ENCODE measurements around the gene MUC5B. TPM values are rescaled to one million over a fixed set of nuclear protein-coding genes. Genes with fewer than 3 reads are reported as not detected.
"Not testable (repeated sequence)": the region's sequence is repeated elsewhere in the genome, so short reads cannot be mapped to it uniquely, and the experiment has no call there.

Gene MUC5B
- total and polyA plus RNA-seq, 2 donors (not counting 1 experiment from before 2014, with no cell fraction given), result not detected

DNA sequence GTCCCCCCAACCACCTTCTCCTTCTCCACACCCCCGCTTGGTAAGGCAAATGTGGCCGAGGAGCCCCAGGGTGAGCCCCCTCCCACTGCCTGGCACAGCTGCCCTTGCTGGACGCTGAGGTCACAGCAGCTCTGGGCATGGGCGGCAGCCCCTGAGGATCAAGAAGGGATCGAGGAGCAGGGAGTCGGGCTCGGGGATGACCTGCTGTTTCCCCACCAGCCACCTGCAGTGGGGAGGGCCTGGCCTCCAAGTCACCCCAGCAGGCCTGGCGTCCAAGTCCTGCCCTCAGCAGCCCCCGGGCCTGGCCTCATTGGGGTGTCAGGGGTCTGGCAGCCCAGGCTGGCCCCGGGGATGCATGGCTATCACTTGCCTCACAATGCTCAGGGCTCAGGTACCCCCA is 41.4 kb upstream of the MUC5B start:
- H3K4me2 ChIP-seq (ENCODE audit: extremely low read depth, insufficient read depth, low read length), result no peak overlapping the region
- no peaks in the 10 kb centered on the region for H3K79me2 ChIP-seq (ENCODE audit: control insufficient read depth, insufficient read depth, low read length)
- no peaks in the 10 kb centered on the region for H3K27me3 ChIP-seq (ENCODE audit: control insufficient read depth, insufficient read depth, low read length)
- no peak for DNase-seq (ENCODE audit: low read depth in 2 of 2)
- no peaks in the 10 kb centered on the region for H3K4me1 ChIP-seq (ENCODE audit: control insufficient read depth, extremely low read depth, insufficient read depth, low read length)
- no peak overlapping the region for H3K9ac ChIP-seq (ENCODE audit: insufficient read depth, low read length)
- TF ChIP-seq, protein P1, sequence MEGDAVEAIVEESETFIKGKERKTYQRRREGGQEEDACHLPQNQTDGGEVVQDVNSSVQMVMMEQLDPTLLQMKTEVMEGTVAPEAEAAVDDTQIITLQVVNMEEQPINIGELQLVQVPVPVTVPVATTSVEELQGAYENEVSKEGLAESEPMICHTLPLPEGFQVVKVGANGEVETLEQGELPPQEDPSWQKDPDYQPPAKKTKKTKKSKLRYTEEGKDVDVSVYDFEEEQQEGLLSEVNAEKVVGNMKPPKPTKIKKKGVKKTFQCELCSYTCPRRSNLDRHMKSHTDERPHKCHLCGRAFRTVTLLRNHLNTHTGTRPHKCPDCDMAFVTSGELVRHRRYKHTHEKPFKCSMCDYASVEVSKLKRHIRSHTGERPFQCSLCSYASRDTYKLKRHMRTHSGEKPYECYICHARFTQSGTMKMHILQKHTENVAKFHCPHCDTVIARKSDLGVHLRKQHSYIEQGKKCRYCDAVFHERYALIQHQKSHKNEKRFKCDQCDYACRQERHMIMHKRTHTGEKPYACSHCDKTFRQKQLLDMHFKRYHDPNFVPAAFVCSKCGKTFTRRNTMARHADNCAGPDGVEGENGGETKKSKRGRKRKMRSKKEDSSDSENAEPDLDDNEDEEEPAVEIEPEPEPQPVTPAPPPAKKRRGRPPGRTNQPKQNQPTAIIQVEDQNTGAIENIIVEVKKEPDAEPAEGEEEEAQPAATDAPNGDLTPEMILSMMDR (conservative IDR thresholded peaks at IDR 0.05 in 1 of 2, IDR thresholded peaks at IDR 0.05 in 1 of 2; ENCODE audit: low read depth in 1 of 2, low read length in 2 of 2), result no peak
- TF ChIP-seq EZH2 (IDR thresholded peaks at IDR 0.05; ENCODE audit: low read length, missing control alignments), result no peak
- no peak overlapping the region for H3K27ac ChIP-seq (ENCODE audit: insufficient read depth, low read length)
- H4K20me1 ChIP-seq (ENCODE audit: control insufficient read depth, extremely low read depth, insufficient read depth, low read length), result no peaks in the 10 kb centered on the region
- no peaks in the 10 kb centered on the region for H3K9me3 ChIP-seq (ENCODE audit: control insufficient read depth, insufficient read depth, low read depth, low read length)
- H2AFZ ChIP-seq (ENCODE audit: low read length), result no peak overlapping the region
- no peaks in the 10 kb centered on the region for H3K36me3 ChIP-seq (ENCODE audit: control insufficient read depth, insufficient read depth, low read length)
- no peak overlapping the region for H3K4me3 ChIP-seq (replicated peaks in 1 of 4; ENCODE audit: control extremely low read depth in 1 of 4, insufficient read depth in 1 of 4, low read depth in 3 of 4, low read length in 4 of 4)

DNA sequence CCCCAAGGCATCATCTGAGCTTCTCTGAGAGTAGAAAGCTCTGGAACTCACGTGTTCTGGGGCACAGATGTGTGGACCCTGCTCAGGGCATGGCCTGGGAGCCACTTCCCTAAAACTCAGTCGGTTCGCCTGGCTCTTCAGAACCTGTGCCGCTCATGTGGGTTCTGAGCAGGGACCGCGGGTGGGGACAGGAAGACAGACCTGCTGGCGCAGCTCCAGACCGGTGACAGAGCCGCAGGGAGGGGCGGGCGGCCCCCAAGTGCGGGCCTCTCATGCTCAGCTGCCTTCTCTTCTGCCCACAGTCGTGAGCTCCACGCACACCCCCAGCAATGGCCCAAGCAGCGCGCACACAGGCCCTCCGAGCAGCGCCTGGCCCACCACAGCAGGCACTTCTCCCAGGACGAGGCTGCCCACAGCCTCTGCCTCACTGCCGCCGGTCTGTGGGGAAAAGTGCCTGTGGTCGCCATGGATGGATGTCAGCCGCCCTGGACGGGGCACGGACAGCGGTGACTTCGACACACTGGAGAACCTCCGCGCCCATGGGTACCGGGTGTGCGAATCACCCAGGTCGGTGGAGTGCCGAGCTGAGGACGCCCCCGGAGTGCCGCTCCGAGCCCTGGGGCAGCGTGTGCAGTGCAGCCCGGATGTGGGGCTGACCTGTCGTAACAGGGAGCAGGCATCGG is 40.9 kb upstream of the MUC5B start:
- no peak for TF ChIP-seq EZH2 (IDR thresholded peaks at IDR 0.05; ENCODE audit: low read length, missing control alignments)
- TF ChIP-seq, protein P1 (conservative IDR thresholded peaks at IDR 0.05 in 1 of 2, IDR thresholded peaks at IDR 0.05 in 1 of 2; ENCODE audit: low read depth in 1 of 2, low read length in 2 of 2), result no peak
- H2AFZ ChIP-seq (ENCODE audit: low read length), result no peak overlapping the region
- H3K27ac ChIP-seq (ENCODE audit: insufficient read depth, low read length), result no peak overlapping the region
- no peaks in the 10 kb centered on the region for H3K9me3 ChIP-seq (ENCODE audit: control insufficient read depth, insufficient read depth, low read depth, low read length)
- H3K4me3 ChIP-seq (replicated peaks in 1 of 4; ENCODE audit: control extremely low read depth in 1 of 4, insufficient read depth in 1 of 4, low read depth in 3 of 4, low read length in 4 of 4), result no peak overlapping the region
- no peak for DNase-seq (ENCODE audit: low read depth in 2 of 2)
- H3K36me3 ChIP-seq (ENCODE audit: control insufficient read depth, insufficient read depth, low read length), result no peaks in the 10 kb centered on the region
- no peaks in the 10 kb centered on the region for H3K79me2 ChIP-seq (ENCODE audit: control insufficient read depth, insufficient read depth, low read length)
- H3K4me2 ChIP-seq (ENCODE audit: extremely low read depth, insufficient read depth, low read length), result no peak overlapping the region
- H3K4me1 ChIP-seq (ENCODE audit: control insufficient read depth, extremely low read depth, insufficient read depth, low read length), result no peaks in the 10 kb centered on the region
- no peaks in the 10 kb centered on the region for H4K20me1 ChIP-seq (ENCODE audit: control insufficient read depth, extremely low read depth, insufficient read depth, low read length)
- no peak overlapping the region for H3K9ac ChIP-seq (ENCODE audit: insufficient read depth, low read length)
- no peaks in the 10 kb centered on the region for H3K27me3 ChIP-seq (ENCODE audit: control insufficient read depth, insufficient read depth, low read length)

DNA sequence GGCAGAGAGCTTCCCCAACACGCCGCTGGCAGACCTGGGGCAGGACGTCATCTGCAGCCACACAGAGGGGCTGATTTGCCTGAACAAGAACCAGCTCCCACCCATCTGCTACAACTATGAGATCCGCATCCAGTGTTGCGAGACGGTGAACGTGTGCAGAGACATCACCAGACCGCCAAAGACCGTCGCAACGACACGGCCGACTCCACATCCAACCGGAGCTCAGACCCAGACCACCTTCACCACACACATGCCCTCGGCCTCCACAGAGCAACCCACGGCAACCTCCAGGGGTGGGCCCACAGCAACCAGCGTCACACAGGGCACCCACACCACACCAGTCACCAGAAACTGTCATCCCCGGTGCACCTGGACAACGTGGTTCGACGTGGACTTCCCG is 38.7 kb upstream of the MUC5B start:
- H3K9ac ChIP-seq (ENCODE audit: insufficient read depth, low read length); H3K36me3 ChIP-seq (ENCODE audit: control insufficient read depth, insufficient read depth, low read length); H3K4me3 ChIP-seq (replicated peaks in 1 of 4; ENCODE audit: control extremely low read depth in 1 of 4, insufficient read depth in 1 of 4, low read depth in 3 of 4, low read length in 4 of 4); H3K4me1 ChIP-seq (ENCODE audit: control insufficient read depth, extremely low read depth, insufficient read depth, low read length); H3K27me3 ChIP-seq (ENCODE audit: control insufficient read depth, insufficient read depth, low read length); H2AFZ ChIP-seq (ENCODE audit: low read length); H3K4me2 ChIP-seq (ENCODE audit: extremely low read depth, insufficient read depth, low read length); H3K79me2 ChIP-seq (ENCODE audit: control insufficient read depth, insufficient read depth, low read length); H3K27ac ChIP-seq (ENCODE audit: insufficient read depth, low read length); H3K9me3 ChIP-seq (ENCODE audit: control insufficient read depth, insufficient read depth, low read depth, low read length); H4K20me1 ChIP-seq (ENCODE audit: control insufficient read depth, extremely low read depth, insufficient read depth, low read length); DNase-seq (ENCODE audit: low read depth in 2 of 2): not testable (repeated sequence)

DNA sequence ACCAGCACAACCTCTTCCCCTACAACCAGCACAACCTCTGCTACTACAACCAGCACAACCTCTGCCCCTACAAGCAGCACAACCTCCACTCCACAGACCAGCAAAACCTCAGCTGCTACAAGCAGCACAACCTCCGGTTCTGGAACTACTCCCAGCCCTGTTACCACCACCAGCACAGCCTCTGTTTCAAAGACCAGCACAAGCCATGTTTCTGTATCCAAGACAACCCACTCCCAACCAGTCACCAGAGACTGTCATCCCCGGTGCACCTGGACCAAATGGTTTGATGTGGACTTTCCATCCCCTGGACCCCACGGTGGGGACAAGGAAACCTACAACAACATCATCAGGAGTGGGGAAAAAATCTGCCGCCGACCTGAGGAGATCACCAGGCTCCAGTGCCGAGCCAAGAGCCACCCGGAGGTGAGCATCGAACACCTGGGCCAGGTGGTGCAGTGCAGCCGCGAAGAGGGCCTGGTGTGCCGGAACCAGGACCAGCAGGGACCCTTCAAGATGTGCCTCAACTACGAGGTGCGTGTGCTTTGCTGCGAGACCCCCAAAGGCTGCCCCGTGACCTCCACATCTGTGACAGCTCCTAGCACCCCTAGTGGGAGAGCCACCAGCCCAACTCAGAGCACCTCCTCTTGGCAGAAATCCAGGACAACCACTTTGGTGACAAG is 34.3 kb upstream of the MUC5B start:
- not testable (repeated sequence) for H4K20me1 ChIP-seq (ENCODE audit: control insufficient read depth, extremely low read depth, insufficient read depth, low read length); DNase-seq (ENCODE audit: low read depth in 2 of 2); H3K79me2 ChIP-seq (ENCODE audit: control insufficient read depth, insufficient read depth, low read length); H3K9me3 ChIP-seq (ENCODE audit: control insufficient read depth, insufficient read depth, low read depth, low read length); H3K9ac ChIP-seq (ENCODE audit: insufficient read depth, low read length); H3K27me3 ChIP-seq (ENCODE audit: control insufficient read depth, insufficient read depth, low read length); H3K4me3 ChIP-seq (replicated peaks in 1 of 4; ENCODE audit: control extremely low read depth in 1 of 4, insufficient read depth in 1 of 4, low read depth in 3 of 4, low read length in 4 of 4); H3K36me3 ChIP-seq (ENCODE audit: control insufficient read depth, insufficient read depth, low read length); H3K4me2 ChIP-seq (ENCODE audit: extremely low read depth, insufficient read depth, low read length); H2AFZ ChIP-seq (ENCODE audit: low read length); H3K27ac ChIP-seq (ENCODE audit: insufficient read depth, low read length); H3K4me1 ChIP-seq (ENCODE audit: control insufficient read depth, extremely low read depth, insufficient read depth, low read length)

DNA sequence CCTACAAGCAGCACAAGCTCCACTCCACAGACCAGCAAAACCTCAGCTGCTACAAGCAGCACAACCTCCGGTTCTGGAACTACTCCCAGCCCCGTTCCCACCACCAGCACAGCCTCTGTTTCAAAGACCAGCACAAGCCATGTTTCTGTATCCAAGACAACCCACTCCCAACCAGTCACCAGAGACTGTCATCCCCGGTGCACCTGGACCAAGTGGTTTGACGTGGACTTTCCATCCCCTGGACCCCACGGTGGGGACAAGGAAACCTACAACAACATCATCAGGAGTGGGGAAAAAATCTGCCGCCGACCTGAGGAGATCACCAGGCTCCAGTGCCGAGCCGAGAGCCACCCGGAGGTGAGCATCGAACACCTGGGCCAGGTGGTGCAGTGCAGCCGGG is 33.0 kb upstream of the MUC5B start:
- not testable (repeated sequence) for H2AFZ ChIP-seq (ENCODE audit: low read length)

More for the DNA sequence above, 33.0 kb upstream of the MUC5B start:
- not testable (repeated sequence) for H3K4me1 ChIP-seq (ENCODE audit: control insufficient read depth, extremely low read depth, insufficient read depth, low read length); H3K36me3 ChIP-seq (ENCODE audit: control insufficient read depth, insufficient read depth, low read length); H3K9ac ChIP-seq (ENCODE audit: insufficient read depth, low read length); H3K9me3 ChIP-seq (ENCODE audit: control insufficient read depth, insufficient read depth, low read depth, low read length); H4K20me1 ChIP-seq (ENCODE audit: control insufficient read depth, extremely low read depth, insufficient read depth, low read length); H3K27me3 ChIP-seq (ENCODE audit: control insufficient read depth, insufficient read depth, low read length); H3K4me3 ChIP-seq (replicated peaks in 1 of 4; ENCODE audit: control extremely low read depth in 1 of 4, insufficient read depth in 1 of 4, low read depth in 3 of 4, low read length in 4 of 4); H3K27ac ChIP-seq (ENCODE audit: insufficient read depth, low read length); H3K79me2 ChIP-seq (ENCODE audit: control insufficient read depth, insufficient read depth, low read length); H3K4me2 ChIP-seq (ENCODE audit: extremely low read depth, insufficient read depth, low read length); DNase-seq (ENCODE audit: low read depth in 2 of 2)
